T-helper 17 cell (primary cell): ENCODE measurements around the gene AKAP10. TPM values are rescaled to one million over a fixed set of nuclear protein-coding genes. Genes with fewer than 3 reads are reported as not detected.
"Not testable (repeated sequence)": the region's sequence is repeated elsewhere in the genome, so short reads cannot be mapped to it uniquely, and the experiment has no call there.

ENCODE experiments used
- ATAC-seq: fragments of 150-1000 bp; cut with Tn5 transposase; 2 replicates; pipeline ENCODE4 v1.10.0; 2021; ENCODE audit warnings: mild to moderate bottlenecking, moderate library complexity
- DNase-seq, 3 donors: peaks; one replicate each; pipeline versions ENCODE4 v3.0.0 to v3.0.0-alpha.2; 2020 to 2021
- H3K9me3 ChIP-seq: one replicate; pipeline ENCODE4 v1.7.0; 2013; ENCODE audit warnings: low read length, mild to moderate bottlenecking; ENCODE audit not compliant: control insufficient read depth, poor library complexity, severe bottlenecking
- H3K27ac Mint-ChIP-seq: one replicate; pipeline ENCODE4 v1.8.0; 2022; ENCODE audit warnings: mild to moderate bottlenecking, moderate library complexity, mixed read lengths
- H3K27me3 Mint-ChIP-seq: one replicate; pipeline ENCODE4 v1.8.0; 2022; ENCODE audit warnings: mixed read lengths
- H3K36me3 Mint-ChIP-seq: one replicate; pipeline ENCODE4 v1.8.0; 2022; ENCODE audit warnings: low read depth, mixed read lengths
- H3K4me1 Mint-ChIP-seq: one replicate; pipeline ENCODE4 v1.8.0; 2022; ENCODE audit warnings: mild to moderate bottlenecking, mixed read lengths
- H3K4me3 Mint-ChIP-seq: one replicate; pipeline ENCODE4 v1.8.0; 2022; ENCODE audit warnings: mild to moderate bottlenecking, moderate library complexity, mixed read lengths
- total RNA-seq, 4 donors: library from RNA in 2 of 4; stranded (reverse) in 2 of 4; gene quantifications; one replicate each; pipeline ENCODE4 v1.2.3 and lab custom pipeline; 2022 to 2026

AKAP10 gene
- total RNA-seq (10 to 100 TPM; 39.8 to 41.1 TPM), total RNA-seq (lab: John Stamatoyannopoulos, UW) (67.6 to 71.0 reads per million in 2 donors)

DNA sequence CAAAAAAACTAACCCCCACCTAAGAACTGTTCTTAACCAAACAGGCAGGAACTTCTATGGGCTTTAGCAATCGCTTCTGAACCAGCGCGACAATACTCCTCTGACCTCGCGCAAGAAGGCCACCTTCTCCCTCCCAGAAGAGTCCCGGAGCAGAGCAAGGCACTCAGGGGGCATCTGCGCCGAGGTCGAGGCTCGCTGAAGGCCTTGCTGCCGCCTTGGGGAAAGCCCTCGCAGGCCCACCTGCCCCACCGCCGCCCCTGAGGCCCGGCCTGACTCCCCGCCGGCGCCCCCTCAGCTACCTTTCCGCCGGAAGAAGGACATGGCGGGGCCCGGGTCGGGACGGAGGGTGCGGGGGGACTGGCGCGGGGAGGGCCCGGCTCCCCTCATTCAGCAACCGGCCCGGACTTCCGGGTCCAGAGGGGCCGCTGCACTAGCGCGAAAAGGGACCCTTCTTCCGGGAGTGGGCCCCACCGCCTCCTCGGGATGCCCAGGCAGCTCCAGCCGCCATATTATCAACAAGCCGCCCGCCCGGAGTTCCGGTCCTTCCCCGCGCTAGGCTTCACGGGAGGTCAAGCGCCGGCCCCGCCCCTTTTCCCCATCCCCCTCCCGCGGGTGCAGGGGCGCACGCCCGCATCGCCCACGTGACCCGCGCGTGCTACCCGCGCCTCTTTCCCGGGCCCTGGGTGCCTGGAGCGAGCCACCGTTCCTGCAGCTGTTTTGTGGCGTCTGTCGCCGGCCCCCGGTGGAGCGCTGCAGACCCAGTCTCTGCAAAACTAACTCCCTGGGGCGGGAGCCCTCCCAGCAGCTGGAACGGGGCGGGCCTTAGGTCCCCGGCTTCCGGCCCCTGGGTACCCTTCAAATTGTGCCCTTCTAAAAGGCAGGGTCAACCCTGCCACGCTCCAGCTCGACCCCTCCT lies at the start of gene AKAP10:
Gene AKAP10 (minus strand): TSS at position 536 of the 916 bp plus-strand sequence. CDS start 149 bp downstream, at position 387.
- Mint-ChIP-seq H3K27ac (peak within 1 kb of the TSS; percentile 93), H3K4me3 (peak within 1 kb of the TSS; percentile 94), H3K36me3 (peaks cover 2% of the 10 kb centered on the region), H3K27me3 (no peaks in the 10 kb centered on the region), H3K4me1 (peaks cover 37% of the 10 kb centered on the region)
- peak; percentile 86 to 87 (median 86) for DNase-seq
- peak; percentile 89 for ATAC-seq
- H3K9me3 ChIP-seq, result no peaks in the 10 kb centered on the region

DNA sequence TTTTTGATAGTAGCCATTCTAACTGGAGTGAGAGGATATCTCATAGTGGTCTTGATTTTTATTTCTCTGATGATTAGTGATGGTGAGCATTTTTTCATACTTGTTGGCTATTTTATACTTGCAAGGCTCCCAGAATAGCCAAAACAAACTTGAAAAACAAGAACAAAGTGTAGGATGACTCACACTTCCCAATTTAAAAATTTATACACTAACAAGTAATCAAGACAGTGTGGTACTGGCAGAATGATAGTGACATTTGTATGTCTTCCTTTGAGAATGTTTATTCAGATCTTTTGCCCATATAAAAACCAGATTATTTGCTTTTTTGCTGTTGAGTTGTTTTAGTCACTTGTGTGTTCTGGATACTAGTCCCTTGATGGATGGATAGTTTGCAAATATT lies 49.3 kb upstream of the AKAP10 start:
- H3K27me3 Mint-ChIP-seq, result peaks cover 13% of the 10 kb centered on the region
- no peak overlapping the region for H3K27ac Mint-ChIP-seq
- no peak for ATAC-seq
- H3K4me1 Mint-ChIP-seq, result peaks cover 5% of the 10 kb centered on the region
- no peaks in the 10 kb centered on the region for H3K9me3 ChIP-seq
- peaks cover 2% of the 10 kb centered on the region for H3K36me3 Mint-ChIP-seq
- no peak overlapping the region for H3K4me3 Mint-ChIP-seq
- no peak for DNase-seq

- Mint-ChIP-seq H3K4me1 (peaks cover 7% of the 10 kb centered on the region), H3K4me3 (no peak overlapping the region)
These were observed 45.1 kb upstream of the AKAP10 start for GRCh38 chr17:20022701-20023100.

GRCh38 chr17:20016475-20016992 lies 38.9 kb upstream of the AKAP10 start:
- peaks cover 42% of the 10 kb centered on the region for H3K27me3 Mint-ChIP-seq
- not testable (repeated sequence) for H3K9me3 ChIP-seq, DNase-seq, H3K4me3 Mint-ChIP-seq, ATAC-seq, H3K4me1 Mint-ChIP-seq, H3K36me3 Mint-ChIP-seq, H3K27ac Mint-ChIP-seq

More at GRCh38 chr17:20022701-20023100, 45.1 kb upstream of the AKAP10 start:
- Mint-ChIP-seq H3K27me3 (peaks cover 25% of the 10 kb centered on the region), H3K36me3 (peaks cover 5% of the 10 kb centered on the region), H3K27ac (no peak overlapping the region)
- ATAC-seq (no peak), DNase-seq (no peak)
- H3K9me3 ChIP-seq, result no peaks in the 10 kb centered on the region

DNA sequence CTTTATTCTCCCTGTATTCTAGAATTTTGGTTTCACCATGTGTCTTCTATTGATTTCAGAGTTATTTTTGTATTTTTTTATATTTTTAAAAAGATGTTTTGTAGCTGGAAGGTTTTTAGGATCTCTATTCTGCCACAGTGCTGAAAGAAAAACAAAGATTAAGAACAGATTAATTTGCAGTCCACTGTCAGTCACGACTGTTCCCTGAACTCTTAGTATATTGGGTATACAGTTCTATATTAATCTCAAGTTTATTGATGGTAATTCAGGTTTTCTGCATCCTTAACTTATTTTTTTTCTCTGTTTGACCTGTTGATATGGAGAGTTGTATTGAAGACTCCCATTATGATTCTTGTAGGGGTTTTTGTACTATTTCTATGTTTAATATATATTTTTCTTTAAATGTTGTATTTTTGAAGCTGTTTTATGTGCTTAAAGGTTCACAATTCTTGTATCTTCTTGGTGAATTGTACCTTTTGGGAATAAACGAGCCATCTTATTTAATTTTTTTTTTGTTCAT lies 34.4 kb upstream of the AKAP10 start:
- DNase-seq (no peak), ATAC-seq (no peak)
- H3K9me3 ChIP-seq, result no peaks in the 10 kb centered on the region
- peaks cover 44% of the 10 kb centered on the region for H3K27me3 Mint-ChIP-seq
- peaks cover 11% of the 10 kb centered on the region for H3K4me1 Mint-ChIP-seq
- H3K4me3 Mint-ChIP-seq, result no peak overlapping the region
- peaks cover 2% of the 10 kb centered on the region for H3K36me3 Mint-ChIP-seq
- no peak overlapping the region for H3K27ac Mint-ChIP-seq

- H3K4me3 Mint-ChIP-seq, result peak overlapping the region; percentile 89
- no peak overlapping the region for H3K27ac Mint-ChIP-seq
- H3K36me3 Mint-ChIP-seq, result peaks cover 2% of the 10 kb centered on the region
- DNase-seq (no peak), ATAC-seq (no peak)
- no peaks in the 10 kb centered on the region for H3K9me3 ChIP-seq
- H3K4me1 Mint-ChIP-seq, result peaks cover 11% of the 10 kb centered on the region
- peaks cover 52% of the 10 kb centered on the region for H3K27me3 Mint-ChIP-seq
These were observed 33.3 kb upstream of the AKAP10 start for GRCh38 chr17:20010936-20011335.

GRCh38 chr17:20010099-20010863 lies 32.7 kb upstream of the AKAP10 start:
- no peaks in the 10 kb centered on the region for H3K9me3 ChIP-seq
- no peak for ATAC-seq
- H3K36me3 Mint-ChIP-seq, result peaks cover 2% of the 10 kb centered on the region
- H3K27ac Mint-ChIP-seq, result no peak overlapping the region
- peaks cover 11% of the 10 kb centered on the region for H3K4me1 Mint-ChIP-seq
- peak overlapping the region; percentile 89 for H3K4me3 Mint-ChIP-seq
- H3K27me3 Mint-ChIP-seq, result peaks cover 52% of the 10 kb centered on the region
- no peak for DNase-seq

DNA sequence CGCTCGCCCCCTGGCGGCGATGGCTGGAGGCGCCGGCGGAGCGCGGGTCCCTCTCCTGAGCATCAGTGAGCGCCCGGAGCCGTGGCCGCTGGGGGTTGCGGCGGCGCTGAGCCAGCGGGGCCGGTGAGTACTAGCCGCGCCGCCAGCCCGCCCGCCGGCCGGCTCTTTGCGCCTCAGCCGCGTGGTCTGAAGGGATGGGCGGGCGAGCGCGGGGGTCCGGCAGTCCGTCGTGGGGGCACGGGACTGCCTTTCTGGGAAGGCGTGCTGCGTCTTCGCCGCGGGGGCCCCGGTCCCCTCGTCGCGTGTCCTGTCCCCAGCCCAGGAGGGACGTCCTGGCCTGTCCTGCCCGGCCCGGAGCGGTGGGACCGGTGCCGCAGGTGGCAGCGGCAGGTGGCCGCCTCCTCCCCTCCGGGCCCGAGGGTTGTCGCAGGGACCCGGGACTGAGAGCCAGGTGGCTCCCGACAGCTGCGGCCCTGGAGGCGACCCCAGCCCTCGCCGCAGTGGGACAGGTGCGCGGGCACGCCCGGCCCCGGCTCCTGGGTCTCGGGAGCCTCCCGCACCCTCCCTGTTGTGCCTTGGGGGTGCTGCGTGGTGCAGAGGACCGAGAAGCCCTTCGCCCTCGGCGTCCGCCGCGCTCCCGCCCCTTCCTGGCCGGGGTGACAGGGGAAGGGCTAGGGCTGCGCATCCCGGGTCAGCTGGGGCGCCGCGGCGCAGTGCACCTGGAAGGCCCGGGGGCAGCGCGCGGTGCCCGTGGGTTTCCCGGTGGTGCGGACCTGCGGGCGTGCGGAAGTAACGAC lies 31.9 kb upstream of the AKAP10 start, which contains the start of gene SPECC1:
Gene SPECC1 (plus strand): TSS at position 58 of the 797 bp plus-strand sequence. CDS start 87,293 bp downstream, outside the sequence.
- DNase-seq, result peak; percentile 81 to 94 (median 82)
- Mint-ChIP-seq H3K27ac (no peak within 1 kb of the TSS), H3K27me3 (peaks cover 58% of the 10 kb centered on the region), H3K4me3 (peak within 1 kb of the TSS; percentile 91), H3K4me1 (peaks cover 11% of the 10 kb centered on the region), H3K36me3 (peaks cover 2% of the 10 kb centered on the region)
- no peaks in the 10 kb centered on the region for H3K9me3 ChIP-seq
- peak; percentile 99 for ATAC-seq

GRCh38 chr17:20009052-20009301 lies 31.3 kb upstream of the AKAP10 start:
- ATAC-seq (no peak), DNase-seq (no peak)
- H3K9me3 ChIP-seq, result no peaks in the 10 kb centered on the region
- peaks cover 2% of the 10 kb centered on the region for H3K36me3 Mint-ChIP-seq
- H3K4me1 Mint-ChIP-seq, result peaks cover 11% of the 10 kb centered on the region
- H3K27me3 Mint-ChIP-seq, result peaks cover 60% of the 10 kb centered on the region
- no peak overlapping the region for H3K27ac Mint-ChIP-seq
- H3K4me3 Mint-ChIP-seq, result peak overlapping the region; percentile 91

GRCh38 chr17:20008242-20009051 lies 30.8 kb upstream of the AKAP10 start:
- H3K9me3 ChIP-seq, result no peaks in the 10 kb centered on the region
- H3K4me1 Mint-ChIP-seq, result peaks cover 11% of the 10 kb centered on the region
- ATAC-seq (peak; percentile 23), DNase-seq (peak in 2 of 3 donors; percentile 11 to 13)
- peaks cover 2% of the 10 kb centered on the region for H3K36me3 Mint-ChIP-seq
- H3K27ac Mint-ChIP-seq, result no peak overlapping the region
- peaks cover 60% of the 10 kb centered on the region for H3K27me3 Mint-ChIP-seq
- peak overlapping the region; percentile 91 for H3K4me3 Mint-ChIP-seq

DNA sequence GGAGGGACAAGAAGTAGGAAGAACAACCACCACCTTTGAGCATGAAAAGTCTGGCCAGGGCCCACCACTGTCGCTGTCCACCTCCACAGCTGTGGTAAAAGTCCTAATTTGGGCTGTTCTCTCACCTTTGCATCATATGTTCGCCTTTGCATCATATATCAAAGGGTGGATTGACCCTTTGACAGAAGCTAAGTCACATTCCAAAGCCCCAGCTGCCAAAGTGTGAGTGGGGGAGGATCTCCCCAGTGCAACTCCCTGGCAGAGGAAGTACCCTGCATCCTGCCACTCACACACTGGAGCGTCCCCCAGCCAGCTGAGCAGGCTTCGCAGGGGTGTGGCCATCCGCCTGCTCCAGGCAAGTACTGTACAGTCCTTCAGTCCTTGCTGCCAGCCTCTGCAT lies 18.9 kb upstream of the AKAP10 start:
- H3K4me1 Mint-ChIP-seq, result peaks cover 7% of the 10 kb centered on the region
- H3K27ac Mint-ChIP-seq, result no peak overlapping the region
- DNase-seq, result no peak
- no peak overlapping the region for H3K4me3 Mint-ChIP-seq
- peaks cover 8% of the 10 kb centered on the region for H3K36me3 Mint-ChIP-seq
- no peak for ATAC-seq
- peaks cover 36% of the 10 kb centered on the region for H3K27me3 Mint-ChIP-seq
- no peaks in the 10 kb centered on the region for H3K9me3 ChIP-seq

DNA sequence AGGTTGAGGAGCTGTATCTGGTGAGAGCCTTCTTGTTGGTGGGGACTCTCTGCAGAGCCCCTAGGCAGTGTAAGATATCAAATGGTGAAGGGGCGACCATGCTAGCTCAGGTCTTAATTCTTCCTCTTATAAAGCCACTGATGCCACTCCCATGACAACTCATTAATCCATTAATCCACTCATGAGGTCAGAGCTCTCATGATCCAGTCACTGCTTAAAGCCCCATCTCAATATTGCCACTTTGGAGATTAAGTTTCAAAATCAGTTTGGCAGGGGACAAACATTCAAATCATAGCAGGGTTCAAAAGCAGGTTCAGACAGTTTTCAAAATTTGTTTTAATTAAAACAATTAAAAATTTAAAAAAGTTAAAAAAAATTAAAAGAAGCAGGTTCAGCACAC lies 18.5 kb upstream of the AKAP10 start:
- no peak overlapping the region for H3K27ac Mint-ChIP-seq

More for the DNA sequence above, 18.5 kb upstream of the AKAP10 start:
- Mint-ChIP-seq H3K4me1 (peaks cover 7% of the 10 kb centered on the region), H3K4me3 (no peak overlapping the region), H3K36me3 (peaks cover 8% of the 10 kb centered on the region), H3K27me3 (peaks cover 40% of the 10 kb centered on the region)
- ATAC-seq, result no peak
- H3K9me3 ChIP-seq, result no peaks in the 10 kb centered on the region
- DNase-seq, result no peak
